Left renal cortex interstitium (tissue), 4 donors: Measurements from ENCODE around the gene GPR146. TPM values are rescaled to one million over a fixed set of nuclear protein-coding genes. Genes with fewer than 3 reads are reported as not detected.

Source experiments
- DNase-seq, 4 donors: peaks; one replicate each; pipeline ENCODE4 v3.0.0-alpha.2; 2013; ENCODE audit warnings: low read depth in 4 of 4, low spot score in 2 of 4, missing footprints in 1 of 4
- polyA plus RNA-seq, 4 donors: library from polyadenylated mRNA; unstranded; fragments of 120-200 nt; gene quantifications; one replicate each; pipeline ENCODE4 v1.2.1, GENCODE V29; 2013; ENCODE audit not compliant: insufficient read length in 4 of 4

GPR146 gene
- polyA plus RNA-seq, 4 donors = 1.9 to 5.5 (median 4.3) TPM

GRCh38 chr7:1090236-1090635, 45.9 kb downstream of the GPR146 start:
- no peak for DNase-seq

- DNase-seq = no peak
These were observed 46.6 kb downstream of the GPR146 start for GRCh38 chr7:1090686-1091643.

GRCh38 chr7:1091644-1092027, 47.3 kb downstream of the GPR146 start:
- no peak for DNase-seq

GRCh38 chr7:1092161-1092632, 47.9 kb downstream of the GPR146 start:
- no peak for DNase-seq

GRCh38 chr7:1092806-1093501, 48.6 kb downstream of the GPR146 start:
- no peak for DNase-seq

- DNase-seq = no peak
These were observed 49.1 kb downstream of the GPR146 start for GRCh38 chr7:1093502-1093843.

GRCh38 chr7:1093916-1094508, 49.7 kb downstream of the GPR146 start:
- DNase-seq = no peak

GRCh38 chr7:1094870-1095269, 50.5 kb downstream of the GPR146 start:
- no peak for DNase-seq

GRCh38 chr7:1095621-1096155, 51.3 kb downstream of the GPR146 start:
- no peak for DNase-seq

GRCh38 chr7:1096156-1097119, 52.1 kb downstream of the GPR146 start:
- DNase-seq = no peak

- no peak for DNase-seq
These were observed 52.8 kb downstream of the GPR146 start for GRCh38 chr7:1097120-1097504.

- no peak for DNase-seq
These were observed 54.2 kb downstream of the GPR146 start for GRCh38 chr7:1098243-1099153.

- no peak for DNase-seq
These were observed 54.8 kb downstream of the GPR146 start for GRCh38 chr7:1099154-1099542.

GRCh38 chr7:1099637-1100036, 55.3 kb downstream of the GPR146 start:
- DNase-seq = no peak

- DNase-seq = no peak
These were observed 56.0 kb downstream of the GPR146 start for GRCh38 chr7:1100386-1100785.

GRCh38 chr7:1100834-1101562, 56.7 kb downstream of the GPR146 start:
- DNase-seq = no peak

GRCh38 chr7:1101563-1102431, 57.5 kb downstream of the GPR146 start:
- DNase-seq = no peak
